ENCODE results near the gene ASPG. TPM values are rescaled to one million over a fixed set of nuclear protein-coding genes. Genes with fewer than 3 reads are reported as not detected.

ASPG gene
- total and polyA plus RNA-seq, 2 donors (not counting 3 experiments of a cell fraction or from before 2014, with no cell fraction given): not detected

DNA sequence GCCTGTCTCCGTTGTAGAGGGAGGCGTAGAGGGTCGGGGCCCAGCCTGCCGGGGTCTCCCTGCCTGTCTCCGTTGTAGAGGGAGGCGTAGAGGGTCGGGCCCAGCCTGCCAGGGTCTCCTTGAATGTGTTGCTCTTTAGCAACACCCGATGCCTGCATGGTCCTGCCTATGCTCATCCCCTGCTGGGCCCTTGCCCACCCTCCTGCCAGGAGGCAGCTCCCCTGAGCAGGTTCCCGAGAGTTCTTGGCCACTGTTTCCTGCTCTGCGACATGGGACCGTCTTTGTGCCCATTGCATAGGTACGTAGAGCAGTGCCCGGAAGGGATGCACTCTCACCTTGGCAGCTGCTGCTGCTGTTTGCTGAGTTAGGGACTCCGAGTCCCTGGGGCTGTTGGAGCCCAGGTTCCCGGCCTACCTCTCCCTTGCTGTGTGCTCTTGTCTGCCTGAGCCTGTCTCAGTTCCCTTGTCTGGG is 56.2 kb downstream of the ASPG start:
- Histone ChIP-seq H3K36me3 (ENCODE audit: control insufficient read depth in 2 of 2, extremely low read depth in 1 of 2, insufficient read depth in 2 of 2, low read length in 2 of 2) (no peaks in the 10 kb centered on the region), H3K9me1 (replicated peaks; ENCODE audit: control insufficient read depth, extremely low read depth, insufficient read depth, low read length) (no peaks in the 10 kb centered on the region), H3K9ac (replicated peaks; ENCODE audit: extremely low read depth, insufficient read depth, low read length) (no peak overlapping the region), H3K79me2 (ENCODE audit: control insufficient read depth, insufficient read depth, low read length) (peaks cover 3% of the 10 kb centered on the region), H3K4me2 (ENCODE audit: insufficient read depth, low read length) (no peak overlapping the region), H2AFZ (ENCODE audit: low read depth, low read length) (no peak overlapping the region), H3K4me3 (replicated peaks in 1 of 3; ENCODE audit: insufficient read depth in 1 of 3, low read depth in 1 of 3, low read length in 3 of 3) (no peak overlapping the region), H3K4me1 (ENCODE audit: control insufficient read depth, extremely low read depth, insufficient read depth, low read length) (peaks cover 15% of the 10 kb centered on the region), H4K20me1 (replicated peaks; ENCODE audit: control insufficient read depth, extremely low read depth, insufficient read depth, low read length) (no peaks in the 10 kb centered on the region), H3K27me3 (ENCODE audit: control insufficient read depth in 2 of 2, insufficient read depth in 2 of 2, low read length in 2 of 2) (peaks cover 6 to 7% of the 10 kb centered on the region in 2 experiments), H3K27ac (ENCODE audit: insufficient read depth, low read depth, low read length) (no peak overlapping the region), H3K9me3 (replicated peaks; ENCODE audit: control insufficient read depth, insufficient read depth, low read length) (no peaks in the 10 kb centered on the region)
- no TSS peak for BruUV-seq (replicated peaks)
- CTCF ChIA-PET: no interaction called here
- POLR2A ChIA-PET: no interaction called here
- no peak for FAIRE-seq
- dilution Hi-C loops (cut with MboI; ENCODE audit: extremely low pct_ligation_motif_present, low sequenced_read_pairs) (no loop called here), intact Hi-C loops (cut with micrococcal nuclease) (no loop called here)
- TF ChIP-seq, protein P1, sequence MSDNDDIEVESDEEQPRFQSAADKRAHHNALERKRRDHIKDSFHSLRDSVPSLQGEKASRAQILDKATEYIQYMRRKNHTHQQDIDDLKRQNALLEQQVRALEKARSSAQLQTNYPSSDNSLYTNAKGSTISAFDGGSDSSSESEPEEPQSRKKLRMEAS (IDR thresholded peaks at IDR 0.05; ENCODE audit: insufficient read depth, insufficient read length): no peak
- no peak for TF ChIP-seq MYC (IDR thresholded peaks at IDR 0.05; ENCODE audit: low read depth, low read length)
- no peak for TF ChIP-seq GATA2 (IDR thresholded peaks at IDR 0.05; ENCODE audit: insufficient read depth, insufficient read length, low read depth, low read length)
- no peak for TF ChIP-seq JUN (IDR thresholded peaks at IDR 0.05; ENCODE audit: borderline replicate concordance, insufficient read depth, insufficient read length, low read depth)
- no peak for TF ChIP-seq EZH2 (IDR thresholded peaks at IDR 0.05; ENCODE audit: borderline replicate concordance, low read depth, low read length, severe bottlenecking)
- TF ChIP-seq, protein P2, sequence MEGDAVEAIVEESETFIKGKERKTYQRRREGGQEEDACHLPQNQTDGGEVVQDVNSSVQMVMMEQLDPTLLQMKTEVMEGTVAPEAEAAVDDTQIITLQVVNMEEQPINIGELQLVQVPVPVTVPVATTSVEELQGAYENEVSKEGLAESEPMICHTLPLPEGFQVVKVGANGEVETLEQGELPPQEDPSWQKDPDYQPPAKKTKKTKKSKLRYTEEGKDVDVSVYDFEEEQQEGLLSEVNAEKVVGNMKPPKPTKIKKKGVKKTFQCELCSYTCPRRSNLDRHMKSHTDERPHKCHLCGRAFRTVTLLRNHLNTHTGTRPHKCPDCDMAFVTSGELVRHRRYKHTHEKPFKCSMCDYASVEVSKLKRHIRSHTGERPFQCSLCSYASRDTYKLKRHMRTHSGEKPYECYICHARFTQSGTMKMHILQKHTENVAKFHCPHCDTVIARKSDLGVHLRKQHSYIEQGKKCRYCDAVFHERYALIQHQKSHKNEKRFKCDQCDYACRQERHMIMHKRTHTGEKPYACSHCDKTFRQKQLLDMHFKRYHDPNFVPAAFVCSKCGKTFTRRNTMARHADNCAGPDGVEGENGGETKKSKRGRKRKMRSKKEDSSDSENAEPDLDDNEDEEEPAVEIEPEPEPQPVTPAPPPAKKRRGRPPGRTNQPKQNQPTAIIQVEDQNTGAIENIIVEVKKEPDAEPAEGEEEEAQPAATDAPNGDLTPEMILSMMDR (IDR thresholded peaks at IDR 0.05; ENCODE audit: extremely low read depth in 1 of 2, insufficient read depth in 1 of 2, low read depth in 1 of 2, low read length in 2 of 2): no peak
- TF ChIP-seq POLR2A (IDR thresholded peaks at IDR 0.05; ENCODE audit: low read depth, low read length): no peak
- TF ChIP-seq POLR2AphosphoS5 (IDR thresholded peaks at IDR 0.05; ENCODE audit: insufficient read depth, low read depth, low read length): no peak
- TF ChIP-seq FOS (IDR thresholded peaks at IDR 0.05; ENCODE audit: borderline replicate concordance, insufficient read depth, low read length): no peak
- DNase-seq (ENCODE audit: low read depth, low spot score): no peak

All from endothelial cell of umbilical vein (primary cell).